SHP77 (cell line): ENCODE data around the gene POLL.

Experiments
- DNase-seq, 2 experiments: peaks; one replicate each; lab custom pipeline; 2025; lab: John Stamatoyannopoulos, UW

Gene POLL

DNA sequence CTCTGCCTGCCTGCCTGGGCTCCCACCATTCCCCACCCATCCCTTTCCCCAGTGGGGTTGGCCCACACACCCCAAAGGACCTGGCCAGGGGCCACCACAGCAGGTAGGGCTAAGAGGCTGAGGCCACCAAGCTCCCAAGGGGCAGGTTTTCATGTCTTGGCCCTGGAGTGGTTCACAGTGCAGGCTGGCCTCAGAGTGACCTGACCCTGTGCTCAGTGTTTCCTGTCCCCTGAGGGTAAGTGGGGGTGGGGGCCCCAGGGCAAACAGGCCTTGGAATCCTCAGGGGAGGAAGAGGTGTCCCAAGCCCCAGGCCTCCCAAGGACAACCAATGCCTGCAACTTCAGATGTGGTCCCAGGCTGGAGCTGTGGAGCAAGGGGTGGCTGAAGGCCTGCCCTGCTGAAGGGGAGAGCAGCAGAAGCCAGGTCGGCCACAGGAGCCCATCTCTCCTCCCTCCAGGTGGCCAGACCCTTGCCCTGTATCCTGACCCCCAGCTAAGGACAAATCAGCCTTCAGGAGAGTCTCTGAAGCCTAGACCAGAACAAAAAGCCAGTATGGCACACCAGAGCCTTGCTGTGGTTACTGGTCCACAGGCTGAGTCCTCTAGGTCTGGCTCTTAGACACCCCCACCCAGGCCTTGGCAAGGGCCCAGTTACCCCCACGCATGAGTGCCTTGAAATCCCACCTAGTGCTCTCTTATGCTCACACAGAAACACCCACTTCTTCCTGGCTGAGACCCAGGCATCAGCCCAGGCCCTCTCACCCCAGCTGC lies 27.6 kb downstream of the POLL start:
- no peak for DNase-seq

DNA sequence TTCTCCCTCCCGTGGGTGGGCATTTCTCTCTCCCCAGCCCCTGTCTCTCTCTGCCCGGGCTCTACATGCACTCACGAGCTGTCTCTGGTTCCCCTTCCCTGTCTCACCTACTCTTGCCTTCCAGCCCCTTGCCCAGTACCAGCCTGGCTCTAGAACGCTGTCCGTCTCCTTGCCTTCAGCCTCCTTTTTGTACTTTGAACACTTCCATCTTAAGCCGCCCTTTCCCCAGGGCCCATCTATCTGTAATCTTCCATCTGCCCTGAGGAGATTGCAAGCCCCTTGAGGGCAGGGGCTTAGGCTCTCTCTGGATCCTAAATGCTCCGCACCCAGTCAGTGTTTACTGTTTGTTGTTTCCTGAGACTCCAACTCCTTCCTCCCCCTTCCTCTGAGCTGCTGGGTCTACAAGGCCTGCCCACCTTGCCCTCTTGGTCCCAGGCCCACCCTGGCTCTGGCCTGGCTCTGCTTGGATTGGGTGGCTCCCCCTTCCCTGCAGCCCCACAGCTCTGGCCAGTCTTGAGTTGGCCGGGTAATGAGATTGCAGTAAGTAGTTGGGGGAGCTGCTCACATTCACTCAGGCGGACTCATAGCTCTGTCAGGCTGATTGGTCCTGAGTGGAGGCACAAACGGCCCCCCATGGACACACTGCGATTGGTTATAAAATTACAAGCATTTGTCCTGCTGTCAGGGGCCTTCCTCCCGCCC lies 28.3 kb downstream of the POLL start:
- no peak for DNase-seq

DNA sequence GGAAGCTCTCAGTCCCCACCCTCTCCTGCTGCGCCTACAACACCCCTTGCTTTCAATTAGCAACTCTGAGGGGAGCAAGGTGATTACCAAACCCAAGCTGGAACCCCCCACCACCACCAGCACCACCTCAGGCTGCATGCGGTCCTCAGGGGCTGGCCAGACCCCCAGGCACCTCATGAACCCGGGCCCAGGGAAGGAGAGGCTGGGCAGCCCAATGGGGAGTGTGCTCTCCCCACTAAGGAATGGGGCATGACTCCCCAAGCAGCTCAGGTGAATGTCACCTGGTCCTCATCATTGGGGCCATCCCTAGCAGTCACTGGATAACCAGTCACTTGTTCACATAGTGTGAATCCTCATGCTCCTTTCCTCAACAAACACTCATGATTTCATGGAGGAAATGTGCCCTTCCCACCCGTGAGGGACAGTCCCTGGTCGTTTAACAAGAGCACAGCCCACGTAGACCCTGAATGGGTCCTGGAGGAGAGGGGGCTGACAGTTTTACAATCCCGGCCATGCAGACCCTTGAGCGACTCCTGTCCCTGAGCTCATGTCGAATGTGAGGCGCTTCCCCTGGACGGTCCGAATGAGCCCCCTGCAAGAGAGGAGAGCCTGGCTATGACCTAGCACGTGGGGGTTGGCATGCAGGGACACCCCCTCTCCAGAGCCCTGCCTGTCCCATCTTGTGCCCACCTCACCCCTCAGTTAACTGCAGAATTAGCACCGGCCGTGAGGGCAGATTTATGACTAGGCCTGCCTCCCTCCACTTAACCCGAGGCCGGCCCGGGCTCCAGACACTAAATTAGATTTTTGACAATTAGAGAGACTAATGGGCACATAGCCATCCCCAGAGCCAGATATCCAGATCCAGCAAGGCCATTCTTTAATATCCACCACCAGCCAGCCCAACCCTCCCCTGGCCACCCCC lies 29.1 kb downstream of the POLL start:
- DNase-seq = no peak

GRCh38 chr10:101558204-101558603 lies 29.9 kb downstream of the POLL start:
- no peak for DNase-seq

GRCh38 chr10:101557541-101557940 lies 30.5 kb downstream of the POLL start:
- no peak for DNase-seq

DNA sequence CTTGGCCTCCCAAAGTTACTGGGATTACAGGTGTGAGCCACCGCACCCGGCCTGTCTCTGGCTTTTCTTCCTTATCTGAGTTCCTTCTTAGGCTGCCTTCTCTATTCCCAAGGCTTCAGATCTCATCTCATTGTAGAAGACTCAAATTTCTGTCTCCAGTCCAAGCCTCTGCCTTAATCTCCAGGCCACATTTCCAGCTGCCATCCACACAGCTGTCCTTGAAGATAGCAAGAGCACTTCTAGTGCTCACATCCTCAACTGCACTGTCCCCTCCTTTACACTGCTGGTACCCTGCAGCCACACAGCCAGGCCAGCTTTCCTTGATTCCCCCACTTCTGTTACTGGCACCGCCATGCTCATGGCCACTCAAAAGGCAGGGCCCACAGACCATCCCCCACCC lies 35.6 kb downstream of the POLL start:
- DNase-seq = no peak

DNA sequence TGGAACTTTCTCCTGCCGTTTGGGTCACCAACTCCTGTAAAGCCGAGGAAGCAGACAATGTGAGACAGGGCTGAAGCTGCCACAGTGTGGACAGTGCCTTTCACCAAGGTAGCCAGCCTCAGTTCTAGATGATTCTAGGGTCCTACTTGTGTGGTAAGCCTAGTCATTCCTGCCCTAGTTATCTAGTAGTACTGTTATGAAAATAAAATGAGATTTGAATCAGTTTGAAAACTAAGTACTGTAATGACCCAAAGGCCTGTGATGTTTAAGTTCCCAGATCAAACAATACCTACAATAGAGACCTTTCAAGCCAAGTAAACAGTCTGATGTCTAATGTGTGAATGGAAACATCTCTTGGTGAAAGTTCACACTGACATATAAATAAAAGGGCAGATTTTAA lies 37.1 kb downstream of the POLL start:
- no peak for DNase-seq

- DNase-seq = peak in 1 of 2 experiments; percentile 12
Observed at GRCh38 chr10:101545898-101546297, 42.2 kb downstream of the POLL start.

DNA sequence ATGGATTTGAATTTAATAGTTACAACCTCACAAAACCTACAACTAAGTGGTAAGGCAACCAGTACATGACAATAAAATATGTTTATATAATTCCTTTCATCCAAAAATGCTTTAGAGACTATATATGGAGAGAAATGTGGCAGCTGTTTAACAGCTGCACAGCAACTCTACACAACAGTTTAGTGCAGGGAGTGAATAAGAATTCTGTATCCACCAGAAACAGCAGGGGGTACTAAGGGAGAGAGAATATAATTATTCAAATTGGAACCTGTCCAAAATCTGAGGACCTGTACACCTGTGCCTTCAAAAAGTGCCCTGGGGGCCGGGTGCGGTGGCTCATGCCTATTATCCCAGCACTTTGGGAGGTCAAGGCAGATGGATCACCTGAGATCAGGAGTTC lies 49.6 kb downstream of the POLL start:
- DNase-seq = no peak

DNA sequence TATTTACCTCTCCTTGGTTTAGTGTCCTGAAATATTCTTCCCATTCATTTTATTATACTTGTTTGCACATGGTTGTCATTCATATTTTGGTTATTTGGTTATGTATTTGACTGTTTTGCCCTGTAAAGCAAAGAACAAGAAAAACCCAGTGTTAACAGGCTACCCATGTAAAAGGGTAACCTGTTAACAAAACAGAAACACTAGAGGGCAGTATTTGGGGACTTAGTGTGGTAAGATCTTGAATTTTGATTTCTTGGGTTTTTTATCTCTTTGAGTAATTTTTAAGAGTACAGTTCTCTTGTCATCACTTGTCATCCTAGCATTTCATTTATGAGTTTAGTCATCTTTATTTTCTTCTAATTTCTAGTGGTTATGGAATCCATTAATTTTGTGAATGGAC lies 51.3 kb downstream of the POLL start:
- peak in 1 of 2 experiments; percentile 14 for DNase-seq

DNA sequence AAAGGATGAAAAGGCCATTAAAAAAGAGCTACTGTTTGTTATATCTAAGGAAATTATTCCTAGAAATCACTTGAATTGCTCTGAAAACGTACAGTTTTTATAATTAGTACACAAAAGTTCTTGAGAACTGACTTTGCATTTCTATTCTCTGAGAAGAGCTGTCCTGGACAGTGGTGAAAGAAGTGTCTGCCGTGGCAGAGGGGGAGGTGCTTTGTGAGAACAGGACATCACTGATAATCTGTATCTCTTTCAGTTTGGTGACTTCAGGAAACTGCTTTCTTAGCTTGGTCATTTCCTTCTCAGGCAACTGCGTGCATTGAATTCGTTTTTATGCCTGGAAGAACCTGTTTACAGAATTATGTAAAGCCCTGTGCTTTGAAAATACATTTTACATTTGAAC lies 52.1 kb downstream of the POLL start:
- DNase-seq = no peak

DNA sequence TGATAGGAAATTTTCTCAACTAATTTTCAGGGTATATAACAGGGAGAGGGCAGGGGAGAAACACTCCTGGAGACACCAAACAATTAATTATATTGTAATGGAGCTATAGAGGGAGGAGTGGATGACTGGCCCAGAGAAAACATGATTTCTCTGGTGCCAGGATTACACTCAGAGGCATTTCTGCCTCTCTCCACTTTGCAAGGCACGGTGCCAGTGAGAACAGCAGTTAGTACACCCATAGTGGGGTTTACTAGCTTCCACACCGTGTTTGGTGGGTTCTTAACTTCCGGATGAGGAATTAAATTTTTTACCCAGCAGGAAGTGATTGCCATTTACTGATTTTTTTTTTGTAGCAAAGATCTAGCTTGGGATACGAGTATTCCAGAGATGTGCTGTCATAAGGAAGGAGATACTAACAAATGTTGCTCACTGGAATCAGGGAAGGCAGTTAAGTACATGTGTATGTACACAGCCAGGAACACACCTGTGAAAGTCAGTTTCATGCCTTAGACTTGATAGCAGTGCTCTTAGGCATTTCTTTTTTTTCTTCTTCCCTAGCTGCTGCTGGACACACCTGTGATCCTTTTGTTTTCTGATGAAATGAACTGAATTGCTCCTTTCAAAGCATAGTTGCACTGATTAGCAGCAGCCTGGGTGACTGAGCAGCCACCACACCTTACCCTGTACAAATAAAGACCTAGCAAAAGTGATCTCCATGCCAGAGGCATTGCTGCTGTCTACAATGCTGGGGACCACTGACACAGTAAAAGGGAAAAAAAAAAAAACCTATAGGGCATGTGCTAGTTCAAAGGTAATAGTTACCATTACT lies 58.1 kb downstream of the POLL start:
- no peak for DNase-seq

DNA sequence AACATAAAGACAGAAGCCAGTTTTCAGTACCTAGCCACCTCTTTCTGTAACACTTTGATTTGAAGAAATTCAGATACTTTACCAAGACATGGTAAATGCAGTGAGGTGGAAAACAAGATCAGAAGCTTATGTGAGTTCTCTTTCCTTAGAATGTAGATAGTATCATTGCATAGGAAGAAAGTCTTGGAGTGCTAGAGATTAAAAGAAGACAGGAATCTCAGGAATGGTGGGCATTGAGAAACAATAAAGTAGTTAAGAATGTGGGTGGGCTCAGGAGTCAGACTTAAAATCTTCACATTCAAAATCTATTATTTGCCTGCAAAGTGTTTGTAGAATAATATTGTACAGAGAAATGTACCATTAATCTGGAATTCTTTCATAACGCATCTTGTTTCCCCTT lies 58.9 kb downstream of the POLL start:
- DNase-seq = no peak
